GM12864 (cell line): ENCODE data around the gene TMEM120B.

Experiments
- DNase-seq: peaks from one replicate; pipeline ENCODE4 v3.0.0-alpha.2; 2011; ENCODE audit warnings: low read depth
- H3K4me3 ChIP-seq: 2 replicates; pipeline ENCODE4 v1.5.1; 2011; ENCODE audit warnings: mild to moderate bottlenecking, low read depth, low read length, control low read depth
- CTCF ChIP-seq: IDR thresholded peaks from 2 replicates; pipeline ENCODE4 v1.5.1; 2011; ENCODE audit warnings: low read depth, mild to moderate bottlenecking, moderate library complexity, low read length, control low read depth, inconsistent platforms; ENCODE audit errors: missing control alignments

Gene TMEM120B

GRCh38 chr12:121803861-121804416 is 91.4 kb downstream of the TMEM120B start, which contains the start of gene SETD1B:
TSS of gene SETD1B (plus strand) at chr12:121804009. CDS start at chr12:121804738, 729 bp downstream.
- peak within 1 kb of the TSS; percentile 79 for H3K4me3 ChIP-seq
- TF ChIP-seq CTCF, result no peak
- no peak for DNase-seq

- DNase-seq, result no peak
- H3K4me3 ChIP-seq, result peak overlapping the region; percentile 79
- TF ChIP-seq CTCF, result no peak
These were observed 92.0 kb downstream of the TMEM120B start for GRCh38 chr12:121804417-121805111.

- no peak for DNase-seq
- peak overlapping the region; percentile 79 for H3K4me3 ChIP-seq
- TF ChIP-seq CTCF, result no peak
These were observed 92.8 kb downstream of the TMEM120B start for GRCh38 chr12:121805171-121806008.

GRCh38 chr12:121806009-121806545 is 93.5 kb downstream of the TMEM120B start:
- no peak for DNase-seq
- H3K4me3 ChIP-seq, result peak overlapping the region; percentile 79
- TF ChIP-seq CTCF, result no peak

GRCh38 chr12:121806546-121807423 is 94.2 kb downstream of the TMEM120B start:
- peak overlapping the region; percentile 79 for H3K4me3 ChIP-seq
- no peak for TF ChIP-seq CTCF
- DNase-seq, result no peak

GRCh38 chr12:121807642-121808347 is 95.2 kb downstream of the TMEM120B start:
- TF ChIP-seq CTCF, result no peak
- no peak for DNase-seq
- no peak overlapping the region for H3K4me3 ChIP-seq
